Measurements from ENCODE around the gene TTL. TPM values are rescaled to one million over a fixed set of nuclear protein-coding genes. Genes with fewer than 3 reads are reported as not detected.
"Not testable (repeated sequence)": the region's sequence is repeated elsewhere in the genome, so short reads cannot be mapped to it uniquely, and the experiment has no call there.

The TTL gene
- total RNA-seq, 2 experiments from 2014 or later, result 38.5 to 38.6 TPM

- H3K27ac Mint-ChIP-seq, H3K27me3 Mint-ChIP-seq, H3K9me3 Mint-ChIP-seq, H3K4me3 Mint-ChIP-seq, POLR2A ChIA-PET, H3K4me1 Mint-ChIP-seq: not testable (repeated sequence)
- peaks cover 16% of the 10 kb centered on the region for H3K36me3 Mint-ChIP-seq (ENCODE audit: low read depth)
- CTCF ChIA-PET, result interaction anchor here (0.5 to 0.7 kb wide), 2 partner anchors 12 to 45 kb away, joined by 3 to 5 read pairs; no protein-coding TSS in a partner anchor
- peak; percentile 57 for DNase-seq
These were observed 19.0 kb downstream of the TTL start for GRCh38 chr2:112500850-112501484.

- H3K27me3 Mint-ChIP-seq, H3K4me1 Mint-ChIP-seq, CTCF ChIA-PET, DNase-seq, H3K4me3 Mint-ChIP-seq, H3K9me3 Mint-ChIP-seq, POLR2A ChIA-PET: not testable (repeated sequence)
- Mint-ChIP-seq H3K36me3 (ENCODE audit: low read depth) (peaks cover 14% of the 10 kb centered on the region), H3K27ac (peak overlapping the region; percentile 80)
These were observed 27.5 kb downstream of the TTL start for GRCh38 chr2:112509239-112509998.

GRCh38 chr2:112516801-112517200 lies 34.8 kb downstream of the TTL start:
- ChIA-PET CTCF (interaction anchor here (0.7 to 1.0 kb wide), 3 partner anchors 24 to 140 kb away, joined by 3 to 6 read pairs (median 3); no protein-coding TSS in a partner anchor), POLR2A (no interaction called here)
- H3K27me3 Mint-ChIP-seq, result no peaks in the 10 kb centered on the region
- DNase-seq, result no peak
- no peak overlapping the region for H3K4me3 Mint-ChIP-seq
- no peak overlapping the region for H3K27ac Mint-ChIP-seq
- no peaks in the 10 kb centered on the region for H3K4me1 Mint-ChIP-seq
- H3K9me3 Mint-ChIP-seq, result peaks cover 10% of the 10 kb centered on the region
- H3K36me3 Mint-ChIP-seq (ENCODE audit: low read depth), result peaks cover 44% of the 10 kb centered on the region

- DNase-seq, result no peak
- H3K27ac Mint-ChIP-seq, result no peak overlapping the region
- H3K4me1 Mint-ChIP-seq, result no peaks in the 10 kb centered on the region
- CTCF ChIA-PET, result no interaction called here
- no peak overlapping the region for H3K4me3 Mint-ChIP-seq
- peaks cover 59% of the 10 kb centered on the region for H3K36me3 Mint-ChIP-seq (ENCODE audit: low read depth)
- POLR2A ChIA-PET, result no interaction called here
- H3K9me3 Mint-ChIP-seq, result peaks cover 10% of the 10 kb centered on the region
- H3K27me3 Mint-ChIP-seq, result no peaks in the 10 kb centered on the region
These were observed 36.9 kb downstream of the TTL start for GRCh38 chr2:112518807-112519206.

GRCh38 chr2:112519506-112519905 lies 37.5 kb downstream of the TTL start:
- no peak for DNase-seq
- Mint-ChIP-seq H3K4me1 (no peaks in the 10 kb centered on the region), H3K27me3 (no peaks in the 10 kb centered on the region), H3K4me3 (no peak overlapping the region), H3K36me3 (ENCODE audit: low read depth) (peaks cover 60% of the 10 kb centered on the region), H3K9me3 (peaks cover 9% of the 10 kb centered on the region), H3K27ac (no peak overlapping the region)
- CTCF ChIA-PET, result no interaction called here
- POLR2A ChIA-PET, result no interaction called here

GRCh38 chr2:112520234-112520783 lies 38.4 kb downstream of the TTL start:
- ChIA-PET CTCF (no interaction called here), POLR2A (no interaction called here)
- no peak for DNase-seq
- Mint-ChIP-seq H3K9me3 (peaks cover 2% of the 10 kb centered on the region), H3K27me3 (no peaks in the 10 kb centered on the region), H3K4me3 (no peak overlapping the region), H3K27ac (peak overlapping the region; percentile 33), H3K4me1 (no peaks in the 10 kb centered on the region), H3K36me3 (ENCODE audit: low read depth) (peaks cover 60% of the 10 kb centered on the region)

- CTCF ChIA-PET, result interaction anchor here (1.2 to 1.6 kb wide), 2 partner anchors 10 to 15 kb away, joined by 3 to 4 read pairs; no protein-coding TSS in a partner anchor
- no peak overlapping the region for H3K27ac Mint-ChIP-seq
- no peak for DNase-seq
- H3K4me3 Mint-ChIP-seq, result no peak overlapping the region
- H3K4me1 Mint-ChIP-seq, result no peaks in the 10 kb centered on the region
- H3K9me3 Mint-ChIP-seq, result no peaks in the 10 kb centered on the region
- no peaks in the 10 kb centered on the region for H3K27me3 Mint-ChIP-seq
- peaks cover 56% of the 10 kb centered on the region for H3K36me3 Mint-ChIP-seq (ENCODE audit: low read depth)
- POLR2A ChIA-PET, result no interaction called here
These were observed 41.4 kb downstream of the TTL start for GRCh38 chr2:112523291-112523777.

- H3K4me3 Mint-ChIP-seq, H3K27ac Mint-ChIP-seq, CTCF ChIA-PET, DNase-seq, H3K4me1 Mint-ChIP-seq, H3K9me3 Mint-ChIP-seq, H3K27me3 Mint-ChIP-seq, POLR2A ChIA-PET: not testable (repeated sequence)
- peaks cover 58% of the 10 kb centered on the region for H3K36me3 Mint-ChIP-seq (ENCODE audit: low read depth)
These were observed 42.3 kb downstream of the TTL start for GRCh38 chr2:112524276-112524675.

GRCh38 chr2:112528541-112528940 lies 46.6 kb downstream of the TTL start:
- no peak overlapping the region for H3K27ac Mint-ChIP-seq
- no peaks in the 10 kb centered on the region for H3K9me3 Mint-ChIP-seq
- H3K4me1 Mint-ChIP-seq, result no peaks in the 10 kb centered on the region
- peaks cover 50% of the 10 kb centered on the region for H3K36me3 Mint-ChIP-seq (ENCODE audit: low read depth)
- no peak for DNase-seq
- H3K4me3 Mint-ChIP-seq, result no peak overlapping the region
- CTCF ChIA-PET, result no interaction called here
- H3K27me3 Mint-ChIP-seq, result no peaks in the 10 kb centered on the region
- POLR2A ChIA-PET, result no interaction called here

- Mint-ChIP-seq H3K9me3 (no peaks in the 10 kb centered on the region), H3K4me1 (no peaks in the 10 kb centered on the region), H3K4me3 (no peak overlapping the region), H3K36me3 (ENCODE audit: low read depth) (peaks cover 39% of the 10 kb centered on the region), H3K27me3 (no peaks in the 10 kb centered on the region), H3K27ac (no peak overlapping the region)
- ChIA-PET POLR2A (no interaction called here), CTCF (no interaction called here)
- no peak for DNase-seq
These were observed 47.8 kb downstream of the TTL start for GRCh38 chr2:112529757-112530156.

- H3K36me3 Mint-ChIP-seq (ENCODE audit: low read depth), result peaks cover 33% of the 10 kb centered on the region
- DNase-seq, result no peak
- ChIA-PET CTCF (no interaction called here), POLR2A (no interaction called here)
- no peaks in the 10 kb centered on the region for H3K27me3 Mint-ChIP-seq
- no peak overlapping the region for H3K27ac Mint-ChIP-seq
- H3K4me3 Mint-ChIP-seq, result no peak overlapping the region
- H3K4me1 Mint-ChIP-seq, result no peaks in the 10 kb centered on the region
- H3K9me3 Mint-ChIP-seq, result no peaks in the 10 kb centered on the region
These were observed 48.8 kb downstream of the TTL start for GRCh38 chr2:112530728-112531127.

- no peak overlapping the region for H3K4me3 Mint-ChIP-seq
- H3K9me3 Mint-ChIP-seq, result no peaks in the 10 kb centered on the region
- H3K27me3 Mint-ChIP-seq, result no peaks in the 10 kb centered on the region
- POLR2A ChIA-PET, result no interaction called here
- H3K36me3 Mint-ChIP-seq (ENCODE audit: low read depth), result peaks cover 21% of the 10 kb centered on the region
- DNase-seq, result no peak
- CTCF ChIA-PET, result no interaction called here
- no peaks in the 10 kb centered on the region for H3K4me1 Mint-ChIP-seq
- H3K27ac Mint-ChIP-seq, result no peak overlapping the region
These were observed 52.9 kb downstream of the TTL start for GRCh38 chr2:112534826-112535225.

- H3K9me3 Mint-ChIP-seq, H3K27me3 Mint-ChIP-seq, DNase-seq, H3K27ac Mint-ChIP-seq, H3K4me3 Mint-ChIP-seq, POLR2A ChIA-PET: not testable (repeated sequence)
- peaks cover 12% of the 10 kb centered on the region for H3K36me3 Mint-ChIP-seq (ENCODE audit: low read depth)
- peaks cover 12% of the 10 kb centered on the region for H3K4me1 Mint-ChIP-seq
- CTCF ChIA-PET, result interaction anchor here (0.6 to 0.9 kb wide), 2 partner anchors 43 to 90 kb away, joined by 3 read pairs; no protein-coding TSS in a partner anchor
These were observed 54.7 kb downstream of the TTL start for GRCh38 chr2:112536665-112537064.

Data from activated CD4-positive, alpha-beta T cell treated with anti-CD3 and anti-CD28 coated beads, Interleukin-2, amount 10 ng/mL, durations not matched to agents 7 days and 5 days (primary cell).